Measurements from ENCODE around the gene TBL2. TPM values are rescaled to one million over a fixed set of nuclear protein-coding genes. Genes with fewer than 3 reads are reported as not detected.
"Not testable (repeated sequence)": the region's sequence is repeated elsewhere in the genome, so short reads cannot be mapped to it uniquely, and the experiment has no call there.

Gene TBL2
- total RNA-seq, 1 experiment from 2014 or later, result 60.1 TPM

DNA sequence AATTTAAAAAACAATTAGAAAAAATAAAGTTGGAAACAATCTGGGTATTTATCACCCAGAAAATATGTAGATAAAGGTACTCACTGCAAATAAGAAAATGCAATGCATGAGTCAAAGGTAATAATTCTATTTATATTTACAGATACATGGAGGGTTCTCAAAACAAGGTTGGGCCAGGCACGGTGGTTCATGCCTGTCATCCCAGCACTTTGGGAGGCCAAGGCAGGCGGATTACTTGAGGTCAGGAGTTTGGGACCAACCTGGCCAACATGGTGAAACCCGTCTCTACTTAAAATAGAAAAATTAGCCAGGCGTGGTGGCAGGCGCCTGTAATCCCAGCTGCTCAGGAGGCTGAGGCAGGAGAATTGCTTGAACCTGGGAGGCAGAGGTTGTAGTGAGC lies 28.3 kb downstream of the TBL2 start:
- BruUV-seq (replicated peaks); intact Hi-C loops (cut with micrococcal nuclease; ENCODE audit: unreplicated experiment): not testable (repeated sequence)

DNA sequence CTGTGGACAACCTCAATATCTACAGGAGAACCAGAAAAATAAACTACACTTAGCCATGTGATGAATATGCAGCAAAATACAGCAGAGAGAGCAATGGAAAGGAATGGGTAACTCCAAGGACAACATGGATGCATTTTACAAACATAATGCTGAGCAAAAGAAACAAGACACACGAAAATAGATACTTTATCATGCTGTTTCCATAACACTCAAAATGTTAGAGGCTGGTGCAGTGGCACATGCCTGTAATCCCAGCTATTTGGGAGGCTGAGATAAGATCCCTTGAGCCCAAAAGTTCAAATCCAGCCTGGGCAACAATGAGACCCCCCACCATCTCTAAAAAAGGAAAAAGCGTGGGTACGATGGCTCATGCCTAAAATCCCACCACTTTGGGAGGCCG lies 29.2 kb downstream of the TBL2 start:
- Histone ChIP-seq H3K36me3 (ENCODE audit: control insufficient read depth, insufficient read depth, low read length) (no peaks in the 10 kb centered on the region), H3K27me3 (ENCODE audit: control insufficient read depth, insufficient read depth, low read length) (no peaks in the 10 kb centered on the region), H3K4me3 (ENCODE audit: low read depth in 2 of 2, low read length in 2 of 2) (no peak overlapping the region), H3K27ac (ENCODE audit: low read length) (no peak overlapping the region), H3K9me3 (ENCODE audit: control insufficient read depth, insufficient read depth, low read depth, low read length) (no peaks in the 10 kb centered on the region), H3K4me1 (ENCODE audit: control insufficient read depth, insufficient read depth, low read length) (no peaks in the 10 kb centered on the region)
- ChIA-PET POLR2A (no interaction called here), CTCF (no interaction called here)
- TF ChIP-seq TCF7L2 (IDR thresholded peaks at IDR 0.05; ENCODE audit: low read depth, low read length), result no peak
- no peak for TF ChIP-seq REST (IDR thresholded peaks at IDR 0.05; ENCODE audit: insufficient read depth in 1 of 2, low read depth in 2 of 2, low read length in 1 of 2)
- TF ChIP-seq POLR2AphosphoS5 (IDR thresholded peaks at IDR 0.05; ENCODE audit: low read depth, low read length), result no peak
- TF ChIP-seq CTCF (IDR thresholded peaks at IDR 0.05), result no peak
- TF ChIP-seq SIN3A (IDR thresholded peaks at IDR 0.05; ENCODE audit: borderline replicate concordance, insufficient read depth, low read depth, low read length), result no peak
- ATAC-seq (no peak), DNase-seq (ENCODE audit: low read depth, low spot score) (no peak)
- intact Hi-C loops (cut with micrococcal nuclease; ENCODE audit: unreplicated experiment), result no loop called here
- in situ Hi-C loops (cut with HindIII; ENCODE audit: low pct_unique_long_range_greater_than_20kb, low sequenced_read_pairs), result no loop called here
- no TSS peak for BruUV-seq (replicated peaks)

More for the DNA sequence above, 28.3 kb downstream of the TBL2 start:
- H3K4me3 ChIP-seq (ENCODE audit: low read depth in 2 of 2, low read length in 2 of 2); H3K4me1 ChIP-seq (ENCODE audit: control insufficient read depth, insufficient read depth, low read length); ATAC-seq; H3K36me3 ChIP-seq (ENCODE audit: control insufficient read depth, insufficient read depth, low read length); H3K27ac ChIP-seq (ENCODE audit: low read length); H3K9me3 ChIP-seq (ENCODE audit: control insufficient read depth, insufficient read depth, low read depth, low read length); in situ Hi-C loops (cut with HindIII; ENCODE audit: low pct_unique_long_range_greater_than_20kb, low sequenced_read_pairs); H3K27me3 ChIP-seq (ENCODE audit: control insufficient read depth, insufficient read depth, low read length); POLR2A ChIA-PET; CTCF ChIA-PET; DNase-seq (ENCODE audit: low read depth, low spot score): not testable (repeated sequence)

GRCh38 chr7:73547841-73548240 lies 30.5 kb downstream of the TBL2 start:
- H3K27ac ChIP-seq (ENCODE audit: low read length), result no peak overlapping the region
- DNase-seq (ENCODE audit: low read depth, low spot score) (no peak), ATAC-seq (no peak)
- ChIA-PET CTCF (no interaction called here), POLR2A (interaction anchor here (0.9 kb wide), 2 partner anchors 25 to 26 kb away, joined by 3 to 9 read pairs; partner anchors contain the start of gene BAZ1B)
- no peak for TF ChIP-seq POLR2AphosphoS5 (IDR thresholded peaks at IDR 0.05; ENCODE audit: low read depth, low read length)
- no peak for TF ChIP-seq SIN3A (IDR thresholded peaks at IDR 0.05; ENCODE audit: borderline replicate concordance, insufficient read depth, low read depth, low read length)
- no peak for TF ChIP-seq CTCF (IDR thresholded peaks at IDR 0.05)
- TF ChIP-seq REST (IDR thresholded peaks at IDR 0.05; ENCODE audit: insufficient read depth in 1 of 2, low read depth in 2 of 2, low read length in 1 of 2), result no peak
- no peak for TF ChIP-seq TCF7L2 (IDR thresholded peaks at IDR 0.05; ENCODE audit: low read depth, low read length)
- no TSS peak for BruUV-seq (replicated peaks)
- 0 out of 2 replicates have a peak, but pooled peaks cover 3% of the 10 kb centered on the region for H3K36me3 ChIP-seq (ENCODE audit: control insufficient read depth, insufficient read depth, low read length)
- in situ Hi-C loops (cut with HindIII; ENCODE audit: low pct_unique_long_range_greater_than_20kb, low sequenced_read_pairs), result no loop called here
- no peaks in the 10 kb centered on the region for H3K4me1 ChIP-seq (ENCODE audit: control insufficient read depth, insufficient read depth, low read length)
- H3K9me3 ChIP-seq (ENCODE audit: control insufficient read depth, insufficient read depth, low read depth, low read length), result no peaks in the 10 kb centered on the region
- no peak overlapping the region for H3K4me3 ChIP-seq (ENCODE audit: low read depth in 2 of 2, low read length in 2 of 2)
- intact Hi-C loops (cut with micrococcal nuclease; ENCODE audit: unreplicated experiment), result no loop called here
- no peaks in the 10 kb centered on the region for H3K27me3 ChIP-seq (ENCODE audit: control insufficient read depth, insufficient read depth, low read length)
